Measurements from ENCODE around the gene SERPINF2.
"Not testable (repeated sequence)": the region's sequence is repeated elsewhere in the genome, so short reads cannot be mapped to it uniquely, and the experiment has no call there.

Gene SERPINF2

GRCh38 chr17:1733759-1734158 lies 8.9 kb upstream of the SERPINF2 start:
- DNase-seq (ENCODE audit: extremely low read depth in 1 of 2, low read depth in 1 of 2) = no peak

DNA sequence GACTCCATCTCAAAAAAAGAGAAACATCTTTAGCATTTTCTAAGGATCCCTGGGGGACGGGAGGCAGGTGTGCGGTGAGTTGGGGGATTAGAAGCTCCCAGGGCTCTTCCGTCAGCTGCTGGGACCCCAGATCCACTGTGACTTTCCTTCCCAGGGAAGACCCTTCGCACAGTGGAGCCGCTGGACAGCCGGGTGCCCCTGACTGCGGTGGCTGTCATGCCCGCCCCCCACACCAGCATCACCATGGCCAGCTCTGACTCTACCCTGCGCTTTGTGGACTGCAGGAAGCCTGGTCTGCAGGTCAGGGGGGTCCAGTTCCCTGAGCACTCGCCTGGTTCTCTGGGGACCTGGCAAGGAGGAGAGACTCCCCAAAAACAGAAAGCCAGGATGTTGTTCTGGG lies 7.3 kb upstream of the SERPINF2 start:
- DNase-seq (ENCODE audit: extremely low read depth in 1 of 2, low read depth in 1 of 2) = no peak

DNA sequence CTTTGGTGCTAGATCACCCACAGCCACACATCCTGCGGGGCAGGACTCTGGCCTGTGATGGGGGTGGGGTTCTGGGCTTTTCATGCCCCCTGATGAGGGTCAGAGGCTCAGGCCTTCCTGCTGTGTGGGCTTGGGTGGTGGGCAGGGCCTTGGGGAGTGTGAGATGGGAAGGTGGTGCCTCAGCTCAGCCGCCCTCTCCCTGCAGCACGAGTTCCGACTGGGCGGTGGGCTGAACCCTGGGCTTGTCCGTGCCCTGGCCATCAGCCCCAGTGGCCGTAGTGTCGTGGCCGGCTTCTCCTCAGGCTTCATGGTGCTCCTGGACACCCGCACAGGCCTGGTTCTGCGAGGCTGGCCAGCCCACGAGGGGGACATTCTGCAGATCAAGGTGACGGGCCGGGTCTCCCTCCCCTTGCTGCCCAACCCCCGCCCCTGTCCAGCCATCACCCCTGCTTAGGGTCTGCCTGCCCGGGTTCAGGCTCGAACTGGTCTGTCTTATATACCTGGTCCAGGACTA lies 6.8 kb upstream of the SERPINF2 start:
- DNase-seq (ENCODE audit: extremely low read depth in 1 of 2, low read depth in 1 of 2) = no peak

DNA sequence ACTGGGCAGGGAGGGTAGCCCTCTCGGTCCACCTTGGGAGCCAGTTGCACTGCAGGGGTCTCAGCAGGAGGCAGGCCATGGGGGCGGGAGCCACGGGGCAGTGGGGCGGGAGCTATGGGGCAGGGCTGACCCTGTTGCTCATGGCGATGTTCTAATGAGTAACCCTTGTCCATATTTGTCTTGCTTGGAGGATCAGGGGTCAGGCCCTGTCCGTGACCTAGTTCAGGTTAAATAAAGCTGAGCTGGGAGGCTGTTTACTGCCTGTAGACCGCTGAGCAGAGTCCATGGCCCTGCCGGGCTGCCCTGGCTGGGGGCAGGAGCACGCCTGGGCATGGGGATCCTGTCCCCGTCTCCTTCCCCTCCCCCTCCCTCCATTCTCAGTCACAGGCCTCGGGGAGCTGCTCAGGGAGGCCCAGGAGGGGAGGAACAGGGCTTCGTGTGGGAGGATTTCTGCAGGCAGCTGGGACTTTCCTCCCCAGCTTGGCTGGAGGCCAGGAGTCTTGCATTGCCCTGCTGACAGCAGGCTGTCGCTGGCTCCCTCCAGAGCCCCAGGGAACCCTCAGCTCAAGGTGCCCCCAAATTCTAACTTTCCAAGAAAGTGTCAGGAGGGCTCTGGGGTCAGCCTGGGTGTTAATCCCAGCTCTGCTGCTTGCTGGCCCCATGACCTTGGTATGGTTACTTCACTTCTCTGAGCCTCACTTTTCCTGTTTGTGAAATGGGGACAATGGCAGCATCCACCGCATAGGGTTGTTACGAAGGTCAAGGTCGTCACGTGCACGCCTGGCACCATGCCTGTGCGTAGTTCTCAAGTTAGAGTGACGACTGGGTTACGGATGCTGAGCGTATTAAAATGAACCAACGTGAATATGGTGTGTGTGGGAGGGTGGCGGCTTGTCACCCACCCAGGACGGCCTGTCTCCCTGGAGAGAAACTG lies 6.1 kb upstream of the SERPINF2 start:
- DNase-seq (ENCODE audit: extremely low read depth in 1 of 2, low read depth in 1 of 2) = no peak

DNA sequence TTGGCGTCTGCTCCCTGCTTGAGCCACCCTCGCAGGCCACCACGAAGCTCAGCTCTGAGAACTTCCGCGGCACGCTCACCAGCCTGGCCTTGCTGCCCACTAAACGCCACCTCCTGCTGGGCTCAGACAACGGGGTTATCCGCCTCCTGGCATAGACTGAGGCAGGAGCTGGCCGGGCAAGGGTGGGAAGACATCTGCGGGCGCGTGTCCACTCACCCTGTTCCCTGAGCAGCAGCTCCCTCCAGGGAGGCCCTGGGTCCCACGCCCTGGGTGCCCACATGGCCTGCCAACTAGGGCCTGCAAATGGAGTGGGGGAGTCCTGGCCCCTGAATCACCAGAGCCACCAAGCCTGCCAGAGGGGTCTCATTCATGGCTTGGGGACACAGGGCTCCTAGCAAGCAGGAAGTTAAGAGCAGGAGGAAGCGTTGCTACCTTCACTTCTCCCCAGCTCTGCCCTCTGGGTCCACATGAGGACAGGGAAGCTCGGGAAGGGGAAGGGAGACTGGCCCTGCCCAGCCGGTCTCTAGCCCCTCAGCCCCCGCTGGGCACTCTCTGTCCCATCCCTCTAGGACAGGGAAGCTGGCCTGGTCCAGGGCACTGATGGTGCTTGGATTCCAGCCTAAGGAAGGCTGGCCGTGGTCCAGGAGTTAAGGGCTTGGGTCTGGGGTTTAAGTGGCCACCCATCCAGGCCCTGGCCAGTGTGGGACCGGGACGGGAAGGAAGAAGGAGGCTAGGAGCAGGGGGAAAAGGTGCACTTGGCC lies 5.0 kb upstream of the SERPINF2 start:
- no peak for DNase-seq (ENCODE audit: extremely low read depth in 1 of 2, low read depth in 1 of 2)

- not testable (repeated sequence) for DNase-seq (ENCODE audit: extremely low read depth in 1 of 2, low read depth in 1 of 2)
Measured at GRCh38 chr17:1741899-1742298, 772 bp upstream of the SERPINF2 start.

DNA sequence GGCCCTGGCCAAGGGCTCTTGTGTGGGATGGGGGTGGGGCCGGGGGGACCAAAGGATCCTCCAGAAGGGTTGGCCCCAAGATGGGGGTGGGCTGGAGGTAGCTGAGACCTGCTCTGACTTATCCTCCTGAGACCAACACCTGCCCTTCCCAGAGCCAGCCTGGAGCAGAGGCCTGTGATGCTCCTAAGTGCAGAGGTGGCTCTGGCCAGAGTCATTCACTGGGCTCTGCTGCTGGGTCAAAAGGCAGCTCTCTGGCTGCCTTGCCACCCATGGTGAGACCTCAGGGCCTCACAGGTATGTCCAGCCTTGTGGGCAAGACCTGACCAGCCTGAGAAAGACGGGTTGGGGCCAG lies 393 bp downstream of the SERPINF2 start:
- DNase-seq (ENCODE audit: extremely low read depth in 1 of 2, low read depth in 1 of 2) = no peak

DNA sequence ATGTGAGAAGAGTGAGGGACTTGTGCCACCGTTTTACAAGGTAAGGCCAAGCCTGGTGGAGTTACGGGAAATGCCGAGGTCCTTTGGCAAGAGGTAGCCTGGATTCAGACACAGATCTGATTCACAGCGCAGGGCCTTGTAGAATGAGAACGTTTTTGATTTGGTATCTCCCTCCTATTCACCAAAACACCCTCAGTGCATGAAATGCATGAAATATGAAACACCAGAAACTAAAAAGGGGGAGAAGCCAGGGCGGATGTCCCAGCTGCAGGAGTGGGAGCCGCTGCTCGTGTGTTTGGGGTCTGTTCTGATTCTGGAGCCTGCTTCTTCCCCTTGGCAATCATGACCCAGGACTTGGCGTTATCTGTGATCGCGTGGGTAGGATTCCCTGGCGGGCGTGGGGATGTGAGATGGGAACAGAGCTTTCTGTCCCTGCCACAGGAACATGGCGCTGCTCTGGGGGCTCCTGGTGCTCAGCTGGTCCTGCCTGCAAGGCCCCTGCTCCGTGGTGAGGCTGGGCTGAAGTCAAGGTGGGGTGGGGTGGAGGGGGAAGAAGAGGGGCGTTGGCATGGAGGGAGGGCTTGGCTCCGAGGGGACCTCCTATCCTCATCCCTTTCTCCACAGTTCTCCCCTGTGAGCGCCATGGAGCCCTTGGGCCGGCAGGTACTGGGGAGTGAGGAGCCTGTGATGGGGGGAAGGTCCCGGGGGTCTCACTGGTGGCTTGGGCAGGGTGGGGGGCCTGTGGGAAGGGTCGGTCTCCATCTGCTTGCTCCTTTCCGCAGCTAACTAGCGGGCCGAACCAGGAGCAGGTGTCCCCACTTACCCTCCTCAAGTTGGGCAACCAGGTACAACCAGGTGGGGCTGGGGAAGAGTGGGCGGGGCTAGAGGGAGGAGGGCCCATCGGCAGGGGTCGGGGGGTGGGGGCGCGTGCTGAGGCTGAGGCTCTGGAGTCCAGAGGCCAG lies 2.2 kb downstream of the SERPINF2 start:
- DNase-seq (ENCODE audit: extremely low read depth in 1 of 2, low read depth in 1 of 2) = no peak

GRCh38 chr17:1745513-1746020 lies 2.9 kb downstream of the SERPINF2 start:
- DNase-seq (ENCODE audit: extremely low read depth in 1 of 2, low read depth in 1 of 2) = no peak

DNA sequence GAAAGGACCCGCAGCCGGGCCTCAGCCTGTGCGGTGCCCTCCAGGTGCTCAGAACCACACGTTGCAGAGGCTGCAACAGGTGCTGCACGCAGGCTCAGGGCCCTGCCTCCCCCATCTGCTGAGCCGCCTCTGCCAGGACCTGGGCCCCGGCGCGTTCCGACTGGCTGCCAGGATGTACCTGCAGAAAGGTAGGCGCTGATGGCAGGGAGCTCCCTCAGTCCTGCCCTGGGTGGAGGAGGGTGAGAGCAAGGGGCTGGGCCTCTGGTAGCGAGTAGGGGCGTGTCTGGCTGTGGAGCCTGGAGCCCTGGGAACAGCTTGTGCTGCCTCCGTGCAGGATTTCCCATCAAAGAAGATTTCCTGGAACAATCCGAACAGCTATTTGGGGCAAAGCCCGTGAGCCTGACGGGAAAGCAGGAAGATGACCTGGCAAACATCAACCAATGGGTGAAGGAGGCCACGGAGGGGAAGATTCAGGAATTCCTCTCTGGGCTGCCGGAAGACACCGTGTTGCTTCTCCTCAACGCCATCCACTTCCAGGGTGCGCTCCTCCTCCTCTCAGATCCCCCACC lies 4.4 kb downstream of the SERPINF2 start:
- no peak for DNase-seq (ENCODE audit: extremely low read depth in 1 of 2, low read depth in 1 of 2)

GRCh38 chr17:1750628-1751027 lies 8.0 kb downstream of the SERPINF2 start:
- DNase-seq (ENCODE audit: extremely low read depth in 1 of 2, low read depth in 1 of 2) = no peak

DNA sequence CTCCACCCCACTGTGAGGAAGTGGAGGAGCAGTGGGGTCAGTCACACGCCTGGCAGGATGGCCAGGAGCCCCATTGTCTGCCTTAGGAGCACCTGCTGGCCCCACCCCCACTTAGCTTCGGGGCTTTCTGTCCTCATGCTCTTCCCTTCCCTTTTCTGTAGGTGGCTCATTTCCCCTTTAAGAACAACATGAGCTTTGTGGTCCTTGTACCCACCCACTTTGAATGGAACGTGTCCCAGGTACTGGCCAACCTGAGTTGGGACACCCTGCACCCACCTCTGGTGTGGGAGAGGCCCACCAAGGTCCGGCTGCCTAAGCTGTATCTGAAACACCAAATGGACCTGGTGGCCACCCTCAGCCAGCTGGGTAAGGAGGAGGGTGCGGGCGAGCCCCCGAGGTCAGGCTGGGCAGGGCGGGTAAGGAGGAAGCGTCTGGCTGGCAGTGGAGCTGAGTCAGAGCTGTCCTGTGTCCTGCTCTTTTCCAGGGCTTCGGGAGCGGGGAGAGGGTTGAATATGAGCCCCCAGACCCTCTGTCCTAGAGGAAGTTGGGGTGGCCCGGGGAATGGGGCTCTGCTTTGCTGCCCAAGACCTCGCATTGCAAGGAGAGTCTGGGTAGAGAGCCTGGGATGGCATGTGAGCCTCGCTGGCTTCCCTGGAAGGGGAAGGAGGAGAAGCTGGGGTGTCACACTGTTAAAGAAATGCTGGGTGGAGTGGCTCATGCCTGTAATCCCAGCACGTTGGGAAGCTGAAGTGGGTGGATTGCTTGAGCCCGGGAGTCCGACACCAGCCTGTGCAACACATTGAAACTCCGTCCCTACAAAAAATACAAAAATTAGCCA lies 10.0 kb downstream of the SERPINF2 start:
- DNase-seq (ENCODE audit: extremely low read depth in 1 of 2, low read depth in 1 of 2) = no peak

DNA sequence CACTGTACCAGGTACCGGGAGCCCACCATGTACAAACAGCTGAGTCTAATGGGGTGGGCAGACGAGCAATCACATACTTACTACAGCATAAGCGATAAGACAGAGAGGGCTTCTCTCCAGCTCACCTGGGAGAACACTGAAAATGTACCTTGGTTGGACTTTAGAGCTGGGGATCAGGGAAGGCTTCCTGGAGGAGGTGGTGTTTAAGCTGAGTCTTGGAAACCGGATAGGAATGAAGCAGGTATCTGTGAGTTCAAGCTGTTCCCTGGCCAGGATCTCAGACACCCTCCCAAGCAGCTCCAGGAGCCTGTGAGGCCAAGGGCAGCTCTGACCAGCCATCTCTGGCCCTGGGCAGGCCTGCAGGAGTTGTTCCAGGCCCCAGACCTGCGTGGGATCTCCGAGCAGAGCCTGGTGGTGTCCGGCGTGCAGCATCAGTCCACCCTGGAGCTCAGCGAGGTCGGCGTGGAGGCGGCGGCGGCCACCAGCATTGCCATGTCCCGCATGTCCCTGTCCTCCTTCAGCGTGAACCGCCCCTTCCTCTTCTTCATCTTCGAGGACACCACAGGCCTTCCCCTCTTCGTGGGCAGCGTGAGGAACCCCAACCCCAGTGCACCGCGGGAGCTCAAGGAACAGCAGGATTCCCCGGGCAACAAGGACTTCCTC lies 11.2 kb downstream of the SERPINF2 start:
- DNase-seq (ENCODE audit: extremely low read depth in 1 of 2, low read depth in 1 of 2) = no peak

GRCh38 chr17:1754430-1755112 lies 11.9 kb downstream of the SERPINF2 start:
- DNase-seq (ENCODE audit: extremely low read depth in 1 of 2, low read depth in 1 of 2) = no peak

- DNase-seq (ENCODE audit: extremely low read depth in 1 of 2, low read depth in 1 of 2) = no peak
Measured at GRCh38 chr17:1755252-1755826, 12.7 kb downstream of the SERPINF2 start.

DNA sequence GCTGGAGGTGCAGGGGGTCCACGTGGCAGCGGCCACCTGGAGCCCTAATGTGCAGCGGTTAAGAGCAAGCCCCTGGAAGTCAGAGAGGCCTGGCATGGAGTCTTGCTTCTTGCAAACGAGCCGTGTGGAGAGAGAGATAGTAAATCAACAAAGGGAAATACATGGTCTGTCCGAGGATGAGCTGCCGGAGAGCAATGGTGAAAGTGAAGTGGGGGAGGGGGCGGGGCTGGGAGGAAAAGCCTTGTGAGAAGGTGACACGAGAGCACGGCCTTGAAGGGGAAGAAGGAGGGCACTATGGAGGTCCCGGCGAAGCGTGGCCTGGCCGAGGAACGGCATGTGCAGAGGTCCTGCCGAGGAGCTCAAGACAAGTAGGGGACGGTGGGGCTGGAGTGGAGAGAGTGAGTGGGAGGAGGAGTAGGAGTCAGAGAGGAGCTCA lies 13.2 kb downstream of the SERPINF2 start:
- DNase-seq (ENCODE audit: extremely low read depth in 1 of 2, low read depth in 1 of 2) = no peak

DNA sequence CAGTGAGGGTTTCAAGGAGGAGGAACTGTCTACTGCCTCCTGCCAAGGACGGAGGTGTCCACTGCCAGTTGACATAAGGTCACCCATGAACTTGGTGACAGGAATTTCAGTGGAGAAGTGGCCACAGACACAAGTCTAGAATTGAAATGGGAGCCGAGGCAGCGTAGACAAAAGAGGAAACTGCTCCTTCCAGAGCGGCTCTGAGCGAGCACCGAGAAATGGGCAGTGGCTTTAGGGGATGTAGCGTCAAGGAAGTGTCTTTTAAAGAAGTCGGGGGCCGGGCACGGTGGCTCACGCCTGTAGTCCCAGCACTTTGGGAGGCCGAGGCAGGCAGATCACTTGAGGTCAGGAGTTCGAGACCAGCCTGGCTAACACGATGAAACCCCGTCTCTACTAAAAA lies 16.1 kb downstream of the SERPINF2 start:
- DNase-seq (ENCODE audit: extremely low read depth in 1 of 2, low read depth in 1 of 2) = no peak

GRCh38 chr17:1759529-1759928 lies 16.9 kb downstream of the SERPINF2 start:
- no peak for DNase-seq (ENCODE audit: extremely low read depth in 1 of 2, low read depth in 1 of 2)
